Measurements from ENCODE around the gene SCN9A. TPM values are rescaled to one million over a fixed set of nuclear protein-coding genes. Genes with fewer than 3 reads are reported as not detected.

The SCN9A gene
- total RNA-seq, 1 experiment from 2014 or later, result 58.6 TPM

Other genes with a start within 250 kb of the SCN9A start
- gene SCN1A, start 247.9 kb downstream of the SCN9A start, total RNA-seq (2014; rRNA removed; shearing (Covaris generic)), result 0.05 TPM in 1 of 2 replicates, not detected in the other
- 0.02 and 0.03 TPM in 2 replicates for gene SCN7A, start 118.3 kb upstream of the SCN9A start, total RNA-seq (2014; rRNA removed; shearing (Covaris generic))

All from NCI-H460 (cell line).